HG03457 (cell line): ENCODE results near the gene NAPB.

Source experiments
- ATAC-seq: cut with Tn5 transposase; IDR thresholded peaks from one replicate; pipeline ENCODE4 v1.9.1; 2021; ENCODE audit warnings: moderate number of reproducible peaks; ENCODE audit not compliant: unreplicated experiment

The NAPB gene

DNA sequence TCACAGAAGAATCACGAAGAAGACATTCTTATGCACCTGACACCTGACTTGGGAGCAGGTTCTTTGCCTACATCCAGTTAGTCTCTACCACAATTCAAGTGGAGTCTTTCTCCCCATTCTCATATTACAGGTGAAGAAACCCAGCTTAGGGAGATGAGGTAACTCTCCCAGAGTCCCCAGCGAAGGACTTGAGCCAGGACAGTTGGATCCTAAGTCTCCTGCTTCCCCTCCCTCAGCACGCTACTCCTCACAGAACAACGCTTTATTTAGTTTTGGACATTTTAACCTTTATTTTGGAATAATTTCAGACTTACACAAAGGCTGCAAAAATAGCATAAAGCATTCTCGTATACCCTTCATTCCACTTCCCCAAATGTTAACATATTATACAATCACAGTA, 17.4 kb upstream of the NAPB start:
- ATAC-seq, result no peak

DNA sequence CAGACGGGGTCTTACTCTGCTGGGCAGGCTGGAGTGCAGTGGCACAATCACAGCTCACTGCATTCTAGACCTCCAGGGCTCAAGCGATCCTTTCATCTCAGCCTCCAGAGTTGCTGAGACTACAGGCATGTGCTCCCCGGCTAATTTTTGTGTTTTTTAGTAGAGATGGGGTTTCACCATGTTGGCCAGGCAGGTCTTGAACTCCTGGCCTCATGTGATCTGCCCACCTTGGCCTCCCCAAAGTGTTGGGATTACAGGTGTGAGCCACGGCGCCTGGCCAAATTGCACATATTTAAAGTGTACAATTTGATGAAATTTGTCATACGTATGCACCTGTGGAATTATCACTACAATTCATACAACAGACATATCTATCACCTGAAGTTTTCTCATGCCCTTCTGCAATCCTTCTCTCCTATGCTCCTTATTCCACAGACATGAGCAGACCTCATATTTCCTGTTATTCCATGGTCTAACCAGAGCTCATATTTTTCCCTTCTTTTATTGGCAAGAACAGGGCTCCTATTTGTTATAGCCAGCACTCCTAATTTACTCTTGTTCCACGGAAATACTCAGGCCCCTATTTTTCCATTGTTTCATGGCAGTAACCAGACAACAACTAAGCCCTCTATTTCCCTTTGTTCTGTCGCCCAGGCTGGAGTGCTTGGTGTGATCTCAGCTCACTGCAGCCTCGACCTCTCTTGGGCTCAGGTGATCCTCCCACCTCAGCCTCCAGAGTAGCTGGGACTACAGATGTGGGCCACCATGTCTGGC, 16.0 kb upstream of the NAPB start:
- ATAC-seq, result no peak

DNA sequence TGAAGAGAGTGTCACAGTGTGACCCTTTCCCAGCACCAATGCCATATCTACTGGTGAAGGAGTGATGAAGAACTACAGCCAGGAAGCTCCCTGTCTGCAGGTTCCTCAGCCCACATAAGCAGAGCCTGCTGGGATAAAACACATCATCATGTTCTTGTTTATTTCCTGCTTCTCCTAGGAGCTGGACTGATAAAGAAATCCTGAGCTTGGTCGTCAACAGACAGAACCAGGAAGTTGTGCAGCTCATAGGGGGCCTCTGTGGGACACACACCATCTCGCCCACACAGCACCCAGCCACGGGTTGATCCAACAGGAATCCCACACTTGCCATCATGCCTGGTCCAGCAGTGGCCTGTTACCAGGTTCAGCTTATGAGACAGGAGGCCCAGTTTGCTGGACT, 15.4 kb upstream of the NAPB start:
- ATAC-seq, result no peak

DNA sequence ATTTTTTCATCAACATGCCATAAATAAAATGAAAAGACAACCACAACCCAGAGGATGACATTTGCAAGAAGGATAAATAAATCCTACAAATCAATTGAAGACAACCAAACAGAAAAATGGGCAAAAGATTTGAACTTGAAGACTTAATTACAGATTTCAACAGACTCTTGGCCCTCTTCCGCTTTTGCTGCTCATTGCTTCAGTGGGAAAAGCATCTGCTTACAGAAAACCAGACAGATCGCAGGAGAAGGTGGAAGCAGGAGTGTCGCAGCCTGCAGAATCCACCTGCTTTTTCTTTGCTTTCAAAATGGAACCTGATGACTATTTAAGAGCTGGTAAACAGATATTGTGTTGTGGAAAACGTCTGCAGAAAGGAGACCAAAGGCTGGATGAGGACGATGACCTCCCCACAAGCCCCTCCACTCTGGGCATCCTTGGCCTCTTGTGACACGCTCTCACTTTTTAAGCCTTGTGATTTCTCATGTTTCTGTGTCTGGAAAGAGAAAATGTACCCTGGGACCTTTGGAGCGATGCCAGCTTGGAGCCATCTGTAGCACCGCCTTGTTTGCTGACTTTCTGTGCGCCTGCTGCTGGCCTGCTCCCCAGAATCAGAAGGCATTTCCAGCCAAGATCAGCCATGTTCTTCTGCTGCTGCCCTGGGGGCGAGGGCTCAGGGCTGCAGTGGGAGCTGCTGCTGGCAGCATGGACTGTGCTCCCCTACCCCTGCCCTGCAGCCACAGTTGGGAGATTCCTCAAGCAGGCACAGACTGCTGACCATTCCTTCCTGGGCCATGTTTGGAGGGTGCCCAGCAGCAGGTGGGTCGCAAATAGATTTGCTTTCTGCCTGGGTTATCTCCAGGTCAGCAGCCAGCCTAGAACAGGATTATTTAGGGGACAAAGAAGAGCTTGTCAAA, 14.6 kb upstream of the NAPB start:
- no peak for ATAC-seq

DNA sequence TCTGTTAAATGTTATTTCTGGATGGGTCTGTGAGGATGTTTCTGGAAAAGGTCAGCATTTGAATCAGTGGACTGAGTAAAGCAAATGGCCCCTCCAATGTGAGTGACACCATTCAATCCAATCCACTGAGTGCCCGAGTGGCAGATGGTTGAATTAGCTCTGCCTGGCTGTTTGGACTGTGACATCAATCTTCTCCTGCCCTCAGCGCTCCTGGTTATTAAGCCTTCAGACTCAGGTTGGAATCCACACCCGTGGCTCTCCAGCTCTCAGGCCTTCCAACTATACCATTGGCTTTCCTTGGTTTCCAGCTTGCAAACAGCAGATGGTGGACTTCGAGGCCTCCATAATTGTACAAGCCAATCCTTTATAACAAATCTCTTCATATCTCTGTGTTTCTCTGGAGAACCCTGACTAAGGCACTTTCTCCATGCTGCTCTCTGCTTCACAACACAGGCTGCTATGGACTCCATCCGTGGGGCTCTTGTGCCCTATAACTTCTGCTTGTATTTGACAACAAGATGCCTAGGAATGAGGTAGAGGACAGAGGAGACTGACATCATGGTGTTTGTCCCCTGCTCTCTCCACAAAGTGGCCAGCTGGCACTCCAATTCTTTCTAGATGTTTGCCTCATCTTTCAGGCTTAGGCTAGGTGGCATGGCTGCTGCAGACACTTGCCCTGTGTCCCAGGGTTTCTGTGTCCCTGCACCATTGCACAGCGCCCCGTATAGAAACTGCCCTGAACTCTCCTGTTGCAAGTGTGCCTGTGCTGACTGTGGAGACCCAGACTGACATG, 13.4 kb upstream of the NAPB start:
- ATAC-seq, result no peak

DNA sequence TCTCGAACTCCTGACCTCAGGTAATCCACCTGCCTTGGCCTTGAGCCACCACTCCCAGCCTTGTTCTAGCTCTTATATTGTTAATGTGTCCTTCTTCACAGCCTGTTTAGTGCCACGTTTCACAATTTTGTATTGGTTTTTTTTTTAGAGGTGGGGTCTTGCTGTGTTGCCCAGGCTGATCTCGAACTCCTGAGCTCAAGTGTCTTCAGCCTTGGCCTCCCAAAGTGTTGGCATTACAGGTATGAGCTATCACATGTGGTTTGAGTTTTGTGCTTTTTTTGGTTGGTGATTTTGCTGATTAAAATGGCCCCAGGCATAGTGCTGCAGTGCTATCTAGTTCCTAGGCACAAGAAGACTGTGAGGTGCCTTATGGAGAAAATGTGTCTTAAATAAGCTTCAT, 12.3 kb upstream of the NAPB start:
- no peak for ATAC-seq

DNA sequence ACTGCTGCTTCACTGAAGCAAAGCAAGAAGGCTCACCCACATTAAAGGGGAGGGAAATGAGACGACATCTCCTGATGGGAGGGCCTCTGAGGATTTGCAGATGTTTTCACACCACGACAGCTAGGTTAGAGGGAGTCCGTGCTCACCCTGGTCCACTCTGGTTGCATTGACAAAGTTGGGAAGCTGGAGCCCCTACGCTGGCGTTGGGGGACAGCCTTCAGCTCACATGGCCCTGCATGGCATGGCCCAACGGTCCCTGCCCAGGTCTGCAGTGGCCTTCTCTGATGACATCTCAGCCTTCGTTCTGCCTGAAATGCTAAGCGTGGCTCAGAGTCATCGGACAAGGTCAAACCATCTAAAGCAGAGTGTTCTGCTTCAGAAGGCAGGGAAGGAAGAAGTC, 3.8 kb upstream of the NAPB start:
- ATAC-seq, result no peak

DNA sequence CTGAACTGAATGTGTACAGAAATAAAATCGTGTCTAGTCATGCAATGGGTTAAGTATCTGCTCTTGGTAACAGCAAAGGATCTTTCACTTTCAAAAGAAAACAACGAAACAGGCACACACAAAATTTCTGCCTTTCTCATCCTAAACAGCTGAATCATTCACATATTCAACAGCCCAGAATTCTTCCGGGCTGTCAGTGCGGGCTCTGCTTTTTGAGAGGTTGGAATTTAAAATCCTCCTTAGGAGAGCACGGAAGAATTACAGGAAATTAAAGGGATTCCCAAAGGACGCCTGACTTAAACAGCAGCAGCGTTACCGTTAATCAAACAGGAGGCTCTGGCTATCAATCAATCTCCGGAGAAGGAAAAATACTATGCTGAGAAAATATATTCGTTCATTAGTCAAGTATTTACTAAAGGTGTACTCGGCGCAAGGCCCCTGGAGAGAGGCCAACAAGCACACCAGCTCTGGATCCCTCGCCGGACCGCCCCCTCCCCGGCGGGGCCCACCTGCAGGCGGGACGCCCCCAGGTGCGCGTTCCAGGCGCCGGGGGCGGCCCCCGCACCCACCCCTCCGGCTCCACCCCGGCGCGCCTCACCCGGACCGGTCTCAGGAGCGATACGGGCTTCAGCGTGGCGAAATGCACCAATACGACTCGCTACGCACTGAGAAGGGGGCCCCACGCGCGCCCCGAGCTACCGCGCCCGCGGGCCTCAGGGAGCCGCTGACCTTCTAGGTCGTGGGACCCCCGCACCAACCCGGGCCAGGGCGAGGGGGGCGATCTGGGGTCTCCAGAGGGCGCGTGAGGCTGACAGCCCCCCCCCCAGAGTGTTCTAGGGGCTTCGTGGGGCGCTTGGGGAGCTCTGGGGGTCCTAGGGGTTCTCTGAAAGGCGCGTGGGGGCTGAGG, 1.0 kb downstream of the NAPB start:
- no peak for ATAC-seq

DNA sequence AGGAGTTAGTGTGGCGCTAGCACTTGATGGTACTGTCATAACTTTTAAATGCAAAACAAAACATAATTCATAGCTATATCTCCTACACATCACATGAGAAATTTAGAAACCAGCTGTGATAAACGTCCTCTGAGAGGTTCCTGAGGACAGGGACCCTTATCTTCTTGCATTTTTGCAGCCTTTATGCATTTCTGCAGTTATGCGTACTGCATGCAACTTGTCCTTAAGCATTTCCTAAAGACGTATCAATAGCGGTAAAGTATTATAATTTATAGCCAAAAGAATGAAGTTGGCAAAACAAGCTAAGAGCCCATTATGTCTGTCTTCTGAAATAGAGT, 1.7 kb downstream of the NAPB start:
- ATAC-seq, result no peak

DNA sequence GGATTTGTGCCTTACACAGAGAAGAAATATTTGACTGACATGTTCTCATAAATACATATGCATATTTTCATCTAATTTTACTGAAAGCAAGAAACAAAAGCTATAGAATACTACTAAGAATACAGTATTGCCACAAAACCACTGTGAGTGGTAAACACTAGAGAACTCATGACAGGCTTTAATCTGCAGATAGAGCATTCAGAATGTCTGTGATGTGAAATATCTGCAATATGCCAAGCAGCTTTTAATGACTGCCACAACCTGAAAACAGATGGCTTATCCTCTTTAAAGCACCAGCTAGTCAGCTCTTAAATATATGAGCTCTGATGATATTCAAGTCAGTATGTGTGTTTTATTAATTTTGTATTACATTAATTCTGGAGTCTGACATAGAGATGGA, 3.4 kb downstream of the NAPB start:
- ATAC-seq, result no peak

DNA sequence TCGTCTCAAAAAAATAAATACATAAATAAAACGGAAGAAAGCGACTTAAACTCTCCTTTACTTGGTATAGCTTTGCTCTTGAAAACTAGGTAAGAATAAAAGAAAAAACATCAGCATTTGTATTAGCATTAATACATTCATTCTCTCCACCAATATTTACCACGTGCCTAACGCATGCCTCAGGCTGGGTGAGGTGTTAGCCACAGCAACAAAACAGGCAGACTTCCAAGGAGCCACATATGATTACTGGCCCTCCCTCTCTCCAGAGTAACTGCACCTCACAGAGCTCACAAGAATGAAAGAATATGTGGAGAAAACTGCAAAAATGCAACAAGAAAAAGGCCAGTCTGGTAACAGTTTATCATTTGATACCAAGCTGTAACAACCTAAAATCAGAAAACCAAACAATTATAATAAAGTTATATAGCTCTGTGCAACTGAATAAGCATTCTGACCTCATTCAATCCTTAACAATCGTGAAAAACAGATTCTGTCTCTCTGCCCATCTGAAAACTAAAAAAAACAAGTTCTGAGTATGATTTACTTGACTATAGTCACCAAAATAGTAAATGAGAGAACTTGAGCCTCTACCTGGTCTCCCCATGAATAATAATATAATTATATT, 5.2 kb downstream of the NAPB start:
- ATAC-seq, result no peak

DNA sequence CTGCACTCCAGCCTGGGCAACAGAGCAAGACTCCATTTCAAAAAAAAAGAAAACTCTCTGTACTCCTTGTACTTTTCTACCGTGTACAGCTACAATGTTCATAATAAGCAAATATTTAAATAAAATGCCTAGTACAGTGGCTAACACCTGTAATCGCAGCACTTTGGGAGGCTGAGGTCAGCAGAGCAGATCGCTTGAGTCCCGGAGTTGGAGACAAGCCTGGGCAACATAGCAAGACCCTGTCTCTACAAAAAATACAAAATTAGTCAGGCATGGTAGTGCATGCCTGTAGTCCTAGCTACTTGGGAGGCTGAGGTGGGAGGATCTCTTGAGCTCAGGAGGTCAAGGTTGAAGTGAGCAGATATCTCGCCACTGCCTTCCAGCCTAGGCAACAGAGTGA, 5.7 kb downstream of the NAPB start:
- ATAC-seq, result no peak

DNA sequence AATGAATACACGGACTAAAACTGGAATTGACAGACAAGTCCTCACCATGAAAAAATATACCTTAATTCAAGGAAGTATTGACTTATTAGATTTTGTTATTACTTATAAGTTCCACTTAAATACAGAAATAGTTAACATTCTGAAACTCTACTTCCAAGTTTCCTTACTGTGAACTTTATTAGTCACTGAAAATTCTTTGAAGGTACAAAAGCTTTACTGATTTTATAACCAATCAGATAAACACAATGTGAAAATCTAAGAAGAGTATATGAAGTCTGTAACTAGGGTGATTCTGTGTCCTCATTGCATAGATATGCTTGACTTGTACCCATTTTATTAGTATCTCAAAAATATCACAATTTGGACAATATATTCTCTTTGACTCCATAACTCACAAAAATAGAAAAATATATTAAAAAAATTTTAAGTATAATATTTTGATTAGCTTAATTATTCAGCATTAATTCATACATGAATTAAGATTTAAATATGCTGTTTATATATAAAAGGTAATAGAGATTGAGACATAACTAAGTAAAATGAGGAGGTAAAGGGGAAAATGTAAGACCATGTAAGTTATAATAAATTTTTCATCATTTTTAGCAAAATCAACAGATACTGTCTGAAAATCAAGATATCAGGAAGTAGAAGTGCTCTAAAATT, 6.6 kb downstream of the NAPB start:
- no peak for ATAC-seq

DNA sequence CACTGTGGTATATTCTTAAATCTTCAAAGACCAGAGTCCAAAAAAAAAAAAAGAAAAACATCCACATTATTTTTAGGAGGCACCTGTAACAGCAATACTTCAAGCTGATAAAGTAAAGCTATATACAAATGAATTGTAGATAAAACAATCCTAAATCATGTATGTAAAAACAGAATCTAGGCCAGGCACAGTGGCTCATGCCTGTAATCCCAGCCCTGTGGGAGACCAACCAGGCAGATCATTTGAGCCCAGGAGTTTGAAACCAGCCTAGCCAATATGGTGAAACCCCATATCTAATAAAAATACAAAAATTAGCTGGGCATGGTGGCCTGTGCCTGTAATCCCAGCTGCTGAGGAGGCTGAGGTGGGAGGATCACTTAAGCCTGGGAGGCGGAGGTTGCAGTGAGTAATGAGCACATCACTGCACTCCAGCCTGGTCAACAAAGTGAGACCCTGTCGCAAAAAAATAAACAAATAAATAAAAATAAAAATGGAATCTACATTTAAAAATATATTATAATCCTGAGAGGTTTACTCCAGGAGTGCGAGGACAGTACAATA, 7.3 kb downstream of the NAPB start:
- no peak for ATAC-seq

DNA sequence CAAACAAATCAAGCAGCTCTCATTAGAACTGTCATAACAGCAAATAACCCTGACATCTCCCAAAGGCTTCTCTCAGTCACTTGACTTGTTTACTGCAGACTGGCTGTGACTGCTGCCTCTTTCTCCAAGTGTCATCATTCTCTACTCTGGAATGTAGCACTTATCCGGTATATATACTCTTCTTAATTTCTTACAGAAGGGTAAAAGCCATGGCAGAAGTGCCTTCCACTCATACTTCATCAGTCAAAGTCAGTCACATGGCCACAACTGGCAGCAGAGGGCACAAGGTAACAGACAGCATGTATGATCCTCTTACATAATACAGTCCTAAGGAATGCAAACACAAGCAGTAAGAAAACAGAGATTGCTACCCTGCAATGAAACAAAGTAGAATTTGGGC, 9.3 kb downstream of the NAPB start:
- ATAC-seq, result no peak

DNA sequence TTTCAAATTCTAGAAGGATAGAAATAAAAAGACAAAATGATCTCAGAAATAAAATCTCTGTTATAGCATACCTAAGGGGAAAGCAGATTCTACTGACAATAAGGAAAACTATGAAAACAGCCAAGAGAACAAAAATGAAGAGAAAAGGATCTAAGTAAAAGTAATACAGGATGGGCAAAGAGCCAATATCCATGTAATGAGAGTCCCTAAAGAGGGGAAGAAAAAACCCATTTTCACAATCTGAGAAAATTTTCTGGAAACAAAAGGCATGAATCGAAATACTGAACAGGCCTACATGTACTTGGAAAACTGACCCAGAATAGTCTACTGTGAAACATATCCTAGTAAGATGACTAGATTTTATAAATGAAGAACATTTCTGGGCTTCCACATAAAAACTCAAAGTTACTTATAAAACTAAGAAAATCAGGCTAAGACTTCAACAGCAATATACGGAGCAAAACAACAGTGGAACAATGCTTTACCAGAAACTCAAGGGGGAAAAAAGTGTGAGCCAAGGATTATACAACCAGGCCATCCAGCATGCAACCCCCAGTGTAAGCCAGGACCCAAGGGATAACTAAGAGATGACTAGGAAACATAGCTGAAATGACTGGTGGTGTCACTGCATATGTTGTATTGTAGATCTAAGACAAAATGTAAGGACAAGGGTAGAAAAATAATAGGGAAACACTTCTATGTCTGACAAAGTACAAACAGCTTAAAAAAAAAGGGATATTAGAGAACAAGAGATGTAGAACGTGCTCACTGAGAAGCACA, 10.2 kb downstream of the NAPB start:
- no peak for ATAC-seq

DNA sequence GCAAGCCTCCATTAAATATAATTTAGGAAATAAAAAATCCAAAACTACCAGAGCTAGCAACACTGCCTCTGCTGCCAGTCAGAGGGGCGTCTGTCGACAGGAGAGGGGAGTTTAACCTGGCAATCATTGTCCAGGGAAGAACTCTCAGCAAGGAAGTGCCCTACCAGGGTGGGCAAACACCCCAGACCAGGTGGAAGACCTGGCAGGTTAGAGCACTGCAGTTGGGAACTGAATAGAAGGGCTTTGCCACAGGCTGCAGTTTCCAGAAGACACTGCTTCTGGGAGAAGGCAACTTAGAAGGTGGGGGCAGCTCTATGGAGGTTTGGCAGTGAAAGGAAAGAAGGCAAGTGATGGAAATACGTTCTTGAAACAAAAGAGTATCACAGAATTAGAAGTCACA, 11.5 kb downstream of the NAPB start:
- no peak for ATAC-seq

DNA sequence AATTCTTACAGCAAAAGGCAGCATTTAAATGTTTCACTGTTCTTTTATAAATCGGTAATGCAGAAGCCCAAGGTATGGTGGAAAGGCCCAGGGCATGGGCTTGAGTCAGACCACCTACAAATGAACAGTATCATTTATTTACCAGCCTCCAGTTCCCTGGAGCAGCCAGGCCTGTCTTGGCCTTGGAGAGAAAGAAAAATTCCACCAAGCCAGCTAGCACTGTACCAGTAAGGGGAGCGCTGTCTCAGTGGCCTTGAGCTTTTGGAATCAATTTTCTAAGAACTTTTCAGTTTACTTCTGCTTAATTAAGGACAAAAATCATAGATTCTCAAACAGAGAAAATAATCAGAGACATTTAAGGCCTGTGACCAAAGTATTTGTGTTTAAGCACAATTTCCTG, 12.3 kb downstream of the NAPB start:
- no peak for ATAC-seq
